NCI-H187 (cell line): Measurements from ENCODE around the gene IFT25.
A peak's percentile ranks its signal among the peaks of the same experiment; 100 is the strongest.
"Not testable (repeated sequence)": the region's sequence is repeated elsewhere in the genome, so short reads cannot be mapped to it uniquely, and the experiment has no call there.

Experiments used
- DNase-seq, 2 experiments: peaks; one replicate each; lab custom pipeline; 2025; lab: John Stamatoyannopoulos, UW

Gene IFT25

GRCh38 chr1:53883600-53883999 lies 61.9 kb downstream of the IFT25 start:
- DNase-seq: not testable (repeated sequence)

GRCh38 chr1:53881853-53882252 lies 63.6 kb downstream of the IFT25 start:
- DNase-seq: not testable (repeated sequence)

- DNase-seq: peak in 1 of 2 experiments; percentile 5
Observed at GRCh38 chr1:53878492-53879105, 66.9 kb downstream of the IFT25 start.

- not testable (repeated sequence) for DNase-seq
Observed at GRCh38 chr1:53875150-53875549, 70.3 kb downstream of the IFT25 start.

GRCh38 chr1:53871773-53872484 lies 73.6 kb downstream of the IFT25 start:
- DNase-seq: no peak
